Prostate gland (tissue), 2 donors: ENCODE results near the gene GRHL1.

ENCODE experiments used
- POLR2A ChIP-seq: fragments of 450-650 bp; IDR thresholded peaks from one replicate; pipeline ENCODE4 v1.6.1; 2016; ENCODE audit warnings: antibody characterized with exemption, mild to moderate bottlenecking
- TF ChIP-seq, protein P1 (sequence below), 4 experiments: fragments of 200-600 bp in 2 of 4; fragments of 450-650 bp in 2 of 4; sonication (generic) in 2 of 4; IDR thresholded peaks; 1 replicate in 3 of 4; 2 replicates in 1 of 4; pipeline ENCODE4 v1.5.1; 2016 to 2019; ENCODE audit warnings: antibody characterized with exemption in 4 of 4, mild to moderate bottlenecking in 2 of 4, moderate library complexity in 2 of 4

GRCh38 chr2:10047616-10048500, 96.4 kb downstream of the GRHL1 start:
- TF ChIP-seq, protein P1, sequence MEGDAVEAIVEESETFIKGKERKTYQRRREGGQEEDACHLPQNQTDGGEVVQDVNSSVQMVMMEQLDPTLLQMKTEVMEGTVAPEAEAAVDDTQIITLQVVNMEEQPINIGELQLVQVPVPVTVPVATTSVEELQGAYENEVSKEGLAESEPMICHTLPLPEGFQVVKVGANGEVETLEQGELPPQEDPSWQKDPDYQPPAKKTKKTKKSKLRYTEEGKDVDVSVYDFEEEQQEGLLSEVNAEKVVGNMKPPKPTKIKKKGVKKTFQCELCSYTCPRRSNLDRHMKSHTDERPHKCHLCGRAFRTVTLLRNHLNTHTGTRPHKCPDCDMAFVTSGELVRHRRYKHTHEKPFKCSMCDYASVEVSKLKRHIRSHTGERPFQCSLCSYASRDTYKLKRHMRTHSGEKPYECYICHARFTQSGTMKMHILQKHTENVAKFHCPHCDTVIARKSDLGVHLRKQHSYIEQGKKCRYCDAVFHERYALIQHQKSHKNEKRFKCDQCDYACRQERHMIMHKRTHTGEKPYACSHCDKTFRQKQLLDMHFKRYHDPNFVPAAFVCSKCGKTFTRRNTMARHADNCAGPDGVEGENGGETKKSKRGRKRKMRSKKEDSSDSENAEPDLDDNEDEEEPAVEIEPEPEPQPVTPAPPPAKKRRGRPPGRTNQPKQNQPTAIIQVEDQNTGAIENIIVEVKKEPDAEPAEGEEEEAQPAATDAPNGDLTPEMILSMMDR (IDR thresholded peaks at IDR 0.05) = no peak
- no peak for TF ChIP-seq POLR2A
